ENCODE data around the gene CACNG6.

The CACNG6 gene

GRCh38 chr19:54047616-54048015 is 56.2 kb downstream of the CACNG6 start:
- no peak for DNase-seq
